ENCODE results near the gene VAMP2.

VAMP2 gene

GRCh38 chr17:8166731-8167130, 4.0 kb upstream of the VAMP2 start:
- H2AFZ ChIP-seq (ENCODE audit: low read length) = no peak overlapping the region
- H3K36me3 ChIP-seq (ENCODE audit: insufficient read depth, low read length) = peaks cover under 1% of the 10 kb centered on the region; the same call in 1 of the 2 replicates
- H4K20me1 ChIP-seq (ENCODE audit: insufficient read depth, low read length) = no peaks in the 10 kb centered on the region
- H3K27ac ChIP-seq (ENCODE audit: low read depth, low read length, poor library complexity, severe bottlenecking) = no peak overlapping the region
- H3K27me3 ChIP-seq (ENCODE audit: insufficient read depth, low read length) = no peaks in the 10 kb centered on the region
- no peak overlapping the region for H3K4me2 ChIP-seq (ENCODE audit: low read length)
- H3K4me3 ChIP-seq (ENCODE audit: low read depth, low read length, poor library complexity, severe bottlenecking) = no peak overlapping the region
- no peaks in the 10 kb centered on the region for H3K9me2 ChIP-seq (ENCODE audit: low read depth, low read length)
- H3K9me3 ChIP-seq (ENCODE audit: low read length) = no peaks in the 10 kb centered on the region
- H3F3A ChIP-seq (ENCODE audit: insufficient read depth, low read length) = no peaks in the 10 kb centered on the region
- H3K79me2 ChIP-seq (ENCODE audit: insufficient read depth, low read length) = peaks cover 8% of the 10 kb centered on the region; the same call in 1 of the 2 replicates
- TF ChIP-seq CTCF (IDR thresholded peaks at IDR 0.05; ENCODE audit: low read length) = no peak
- H3K4me1 ChIP-seq (ENCODE audit: insufficient read depth, low read length, severe bottlenecking) = peaks cover 39% of the 10 kb centered on the region
- no peak overlapping the region for H3K9ac ChIP-seq (ENCODE audit: low read length)

GRCh38 chr17:8164815-8165131, 2.0 kb upstream of the VAMP2 start:
- H4K20me1 ChIP-seq (ENCODE audit: insufficient read depth, low read length) = no peaks in the 10 kb centered on the region
- H3K36me3 ChIP-seq (ENCODE audit: insufficient read depth, low read length) = peaks cover 15% of the 10 kb centered on the region
- no peaks in the 10 kb centered on the region for H3K9me2 ChIP-seq (ENCODE audit: low read depth, low read length)
- peak overlapping the region; percentile 90; the same call in 1 of the 2 replicates for H3K4me2 ChIP-seq (ENCODE audit: low read length)
- H3F3A ChIP-seq (ENCODE audit: insufficient read depth, low read length) = no peaks in the 10 kb centered on the region
- H3K27ac ChIP-seq (ENCODE audit: low read depth, low read length, poor library complexity, severe bottlenecking) = peak overlapping the region; percentile 92
- peak overlapping the region; percentile 91; the same call in 1 of the 2 replicates for H3K9ac ChIP-seq (ENCODE audit: low read length)
- H3K4me1 ChIP-seq (ENCODE audit: insufficient read depth, low read length, severe bottlenecking) = peaks cover 44% of the 10 kb centered on the region
- no peaks in the 10 kb centered on the region for H3K27me3 ChIP-seq (ENCODE audit: insufficient read depth, low read length)
- TF ChIP-seq EZH2 (IDR thresholded peaks at IDR 0.05; ENCODE audit: borderline replicate concordance, low read length) = no peak
- H2AFZ ChIP-seq (ENCODE audit: low read length) = no peak overlapping the region
- peaks cover 9% of the 10 kb centered on the region; the same call in 1 of the 2 replicates for H3K79me2 ChIP-seq (ENCODE audit: insufficient read depth, low read length)
- H3K9me3 ChIP-seq (ENCODE audit: low read length) = no peaks in the 10 kb centered on the region
- peak overlapping the region; percentile 99 for H3K4me3 ChIP-seq (ENCODE audit: low read depth, low read length, poor library complexity, severe bottlenecking)

DNA sequence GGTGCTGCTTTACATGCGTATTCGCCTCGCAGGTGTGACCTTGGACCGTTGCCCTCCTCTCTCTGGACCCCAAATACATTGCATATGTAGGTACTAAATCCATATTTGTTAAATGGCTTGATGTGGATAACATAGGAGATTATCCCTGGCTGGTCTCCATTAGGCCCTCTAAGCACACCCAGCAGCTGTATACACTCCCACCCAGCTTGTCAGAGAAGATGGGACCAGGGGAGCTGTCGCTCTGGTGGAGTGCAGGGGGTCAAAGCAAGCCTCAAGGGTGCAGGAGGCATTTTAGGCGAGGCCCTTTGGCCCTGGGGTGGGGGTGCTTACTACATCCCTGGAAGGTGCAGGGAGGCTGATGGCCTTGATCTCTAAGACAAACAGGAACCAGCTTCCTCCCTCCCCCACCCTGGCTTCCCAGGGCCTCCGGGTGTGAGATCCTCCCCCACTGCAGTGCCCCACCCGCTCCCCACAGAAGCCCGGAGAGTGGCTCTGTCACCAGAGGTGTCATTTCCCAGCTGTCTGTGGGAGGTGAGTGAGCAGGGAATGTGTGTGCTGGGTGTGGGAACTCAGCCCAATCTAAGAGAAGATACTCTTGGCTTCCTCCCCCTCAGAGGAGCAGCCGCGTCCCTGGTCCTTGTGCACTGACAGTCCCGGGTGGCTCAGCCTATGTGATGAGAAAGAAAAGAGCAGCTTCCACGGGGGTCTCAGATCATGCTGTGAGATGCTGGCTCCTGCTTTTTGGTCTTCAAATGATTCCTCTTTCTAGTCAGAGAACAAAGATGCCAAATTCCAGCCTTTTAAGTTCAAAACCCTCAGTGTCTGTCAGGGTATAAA, 1.4 kb upstream of the VAMP2 start:
- TF ChIP-seq EZH2 (IDR thresholded peaks at IDR 0.05; ENCODE audit: borderline replicate concordance, low read length) (no peak), CTCF (IDR thresholded peaks at IDR 0.05; ENCODE audit: low read length) (no peak)
- H3K4me2 ChIP-seq (ENCODE audit: low read length) = peak overlapping the region; percentile 90
- peak overlapping the region; percentile 92 for H3K27ac ChIP-seq (ENCODE audit: low read depth, low read length, poor library complexity, severe bottlenecking)
- peaks cover 9% of the 10 kb centered on the region; the same call in 1 of the 2 replicates for H3K79me2 ChIP-seq (ENCODE audit: insufficient read depth, low read length)
- no peaks in the 10 kb centered on the region for H3K9me3 ChIP-seq (ENCODE audit: low read length)
- no peaks in the 10 kb centered on the region for H4K20me1 ChIP-seq (ENCODE audit: insufficient read depth, low read length)
- no peaks in the 10 kb centered on the region for H3F3A ChIP-seq (ENCODE audit: insufficient read depth, low read length)
- no peaks in the 10 kb centered on the region for H3K27me3 ChIP-seq (ENCODE audit: insufficient read depth, low read length)
- H3K4me3 ChIP-seq (ENCODE audit: low read depth, low read length, poor library complexity, severe bottlenecking) = peak overlapping the region; percentile 99
- no peak overlapping the region for H2AFZ ChIP-seq (ENCODE audit: low read length)
- peak overlapping the region; percentile 91 for H3K9ac ChIP-seq (ENCODE audit: low read length)
- no peaks in the 10 kb centered on the region for H3K9me2 ChIP-seq (ENCODE audit: low read depth, low read length)
- H3K4me1 ChIP-seq (ENCODE audit: insufficient read depth, low read length, severe bottlenecking) = peaks cover 46% of the 10 kb centered on the region
- H3K36me3 ChIP-seq (ENCODE audit: insufficient read depth, low read length) = peaks cover 21% of the 10 kb centered on the region
